OCI-LY3 (cell line): ENCODE data around the gene MAD1L1.

Experiments used
- H2AFZ ChIP-seq: fragments of 200-600, 300-600 bp; shearing (Covaris generic); 2 replicates; pipeline ENCODE4 v1.6.0; 2014; ENCODE audit warnings: antibody characterized with exemption, low read depth, low read length
- H3K27ac ChIP-seq: fragments of 200-600, 300-600 bp; sonication (generic); 2 replicates; pipeline ENCODE4 v1.5.1; 2014; ENCODE audit warnings: mild to moderate bottlenecking, low read length, moderate library complexity, mixed read lengths
- H3K27me3 ChIP-seq: fragments of 200-600, 300-600 bp; sonication (generic); 2 replicates; pipeline ENCODE4 v1.6.1; 2014; ENCODE audit warnings: low read depth, low read length, mixed read lengths
- H3K36me3 ChIP-seq: fragments of 200-600, 300-600 bp; sonication (generic); replicated peaks from 2 replicates; pipeline ENCODE3; 2014; ENCODE audit warnings: low read depth, low read length, mixed read lengths
- H3K4me1 ChIP-seq: fragments of 300-600, 200-600 bp; sonication (generic); 2 replicates; pipeline ENCODE4 v1.6.1; 2014; ENCODE audit warnings: low read length, mixed read lengths
- H3K4me2 ChIP-seq: fragments of 200-600, 300-600 bp; sonication (generic); 2 replicates; pipeline ENCODE4 v1.6.1; 2014; ENCODE audit warnings: low read length, mixed read lengths
- H3K4me3 ChIP-seq: fragments of 300-600, 200-600 bp; sonication (generic); 2 replicates; pipeline ENCODE4 v1.5.1; 2014; ENCODE audit warnings: antibody characterized with exemption, mild to moderate bottlenecking, low read length, moderate library complexity
- H3K79me2 ChIP-seq: fragments of 300-600, 200-600 bp; shearing (Covaris generic); 2 replicates; pipeline ENCODE4 v1.6.1; 2014; ENCODE audit warnings: mild to moderate bottlenecking, low read length, mixed read lengths
- H3K9ac ChIP-seq: fragments of 300-600, 200-600 bp; shearing (Covaris generic); 2 replicates; pipeline ENCODE4 v1.6.0; 2014; ENCODE audit warnings: mild to moderate bottlenecking, low read length, moderate library complexity
- H3K9me3 ChIP-seq: fragments of 200-600, 300-600 bp; shearing (Covaris generic); 2 replicates; pipeline ENCODE4 v1.6.1; 2014; ENCODE audit warnings: low read length, mixed read lengths; ENCODE audit not compliant: insufficient read depth
- H4K20me1 ChIP-seq: fragments of 200-600, 300-600 bp; sonication (generic); 2 replicates; pipeline ENCODE4 v1.6.1; 2016; ENCODE audit warnings: low read length, mixed read lengths; ENCODE audit not compliant: insufficient read depth
- EZH2phosphoT487 ChIP-seq: fragments of 200-600 bp; shearing (Covaris generic); IDR thresholded peaks from 2 replicates; pipeline ENCODE4 v1.6.1; 2018; ENCODE audit warnings: antibody characterized with exemption, mixed run types, low read depth
- TF ChIP-seq, protein P1 (sequence below): fragments of 200-600, 300-600 bp; sonication (generic); IDR thresholded peaks from 2 replicates; pipeline ENCODE4 v1.5.1; 2014; ENCODE audit warnings: antibody characterized with exemption, low read length, low read depth

Gene MAD1L1

DNA sequence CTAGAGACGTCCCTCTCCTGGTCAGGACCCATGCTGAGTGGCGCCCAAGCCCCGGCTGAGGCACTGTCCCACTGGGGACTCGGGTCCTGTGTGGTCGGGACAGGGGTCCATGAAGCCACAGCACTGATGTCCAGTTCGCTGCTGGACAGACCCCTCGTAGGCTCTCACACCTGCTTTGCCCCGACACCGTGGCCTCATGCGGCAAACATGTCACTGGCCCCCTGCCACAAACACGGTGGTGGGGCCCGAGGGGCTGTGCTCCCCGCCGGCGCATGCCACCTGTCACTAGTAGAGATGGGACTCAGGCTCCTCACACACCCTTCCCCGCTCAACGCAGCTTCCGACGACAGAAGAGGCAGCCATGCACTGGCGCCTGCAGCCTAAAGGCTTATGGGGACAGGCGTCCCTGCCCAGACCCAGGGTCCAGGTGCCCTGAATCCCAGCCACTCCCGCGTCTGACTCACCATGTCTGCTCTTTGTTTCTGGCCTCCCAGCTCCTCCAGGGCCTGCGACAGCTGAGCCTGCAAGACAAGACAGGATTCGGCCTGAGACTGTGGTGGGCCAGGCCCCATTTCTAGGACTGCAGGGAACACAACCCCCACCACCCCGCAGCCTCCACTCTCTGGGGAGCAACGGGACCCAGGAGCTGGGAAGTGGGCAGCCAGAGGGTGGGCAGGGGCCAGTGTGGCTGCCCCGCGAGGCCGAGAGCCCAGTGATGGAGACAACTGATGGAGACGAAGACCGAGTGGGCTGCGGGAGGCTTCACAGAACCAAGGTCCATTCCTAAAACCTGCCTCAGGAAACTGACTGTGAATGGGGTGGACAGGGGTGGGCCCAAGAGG is 230.9 kb downstream of the MAD1L1 start:
- Histone ChIP-seq H3K36me3 (no peaks in the 10 kb centered on the region), H3K4me1 (no peaks in the 10 kb centered on the region), H3K4me2 (no peak overlapping the region), H3K4me3 (no peak overlapping the region), H3K9me3 (no peaks in the 10 kb centered on the region), H3K79me2 (no peaks in the 10 kb centered on the region), H2AFZ (no peak overlapping the region), H4K20me1 (no peaks in the 10 kb centered on the region), H3K9ac (no peak overlapping the region), H3K27ac (no peak overlapping the region), H3K27me3 (no peaks in the 10 kb centered on the region)
- no peak for TF ChIP-seq EZH2phosphoT487
- TF ChIP-seq, protein P1, sequence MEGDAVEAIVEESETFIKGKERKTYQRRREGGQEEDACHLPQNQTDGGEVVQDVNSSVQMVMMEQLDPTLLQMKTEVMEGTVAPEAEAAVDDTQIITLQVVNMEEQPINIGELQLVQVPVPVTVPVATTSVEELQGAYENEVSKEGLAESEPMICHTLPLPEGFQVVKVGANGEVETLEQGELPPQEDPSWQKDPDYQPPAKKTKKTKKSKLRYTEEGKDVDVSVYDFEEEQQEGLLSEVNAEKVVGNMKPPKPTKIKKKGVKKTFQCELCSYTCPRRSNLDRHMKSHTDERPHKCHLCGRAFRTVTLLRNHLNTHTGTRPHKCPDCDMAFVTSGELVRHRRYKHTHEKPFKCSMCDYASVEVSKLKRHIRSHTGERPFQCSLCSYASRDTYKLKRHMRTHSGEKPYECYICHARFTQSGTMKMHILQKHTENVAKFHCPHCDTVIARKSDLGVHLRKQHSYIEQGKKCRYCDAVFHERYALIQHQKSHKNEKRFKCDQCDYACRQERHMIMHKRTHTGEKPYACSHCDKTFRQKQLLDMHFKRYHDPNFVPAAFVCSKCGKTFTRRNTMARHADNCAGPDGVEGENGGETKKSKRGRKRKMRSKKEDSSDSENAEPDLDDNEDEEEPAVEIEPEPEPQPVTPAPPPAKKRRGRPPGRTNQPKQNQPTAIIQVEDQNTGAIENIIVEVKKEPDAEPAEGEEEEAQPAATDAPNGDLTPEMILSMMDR = no peak

DNA sequence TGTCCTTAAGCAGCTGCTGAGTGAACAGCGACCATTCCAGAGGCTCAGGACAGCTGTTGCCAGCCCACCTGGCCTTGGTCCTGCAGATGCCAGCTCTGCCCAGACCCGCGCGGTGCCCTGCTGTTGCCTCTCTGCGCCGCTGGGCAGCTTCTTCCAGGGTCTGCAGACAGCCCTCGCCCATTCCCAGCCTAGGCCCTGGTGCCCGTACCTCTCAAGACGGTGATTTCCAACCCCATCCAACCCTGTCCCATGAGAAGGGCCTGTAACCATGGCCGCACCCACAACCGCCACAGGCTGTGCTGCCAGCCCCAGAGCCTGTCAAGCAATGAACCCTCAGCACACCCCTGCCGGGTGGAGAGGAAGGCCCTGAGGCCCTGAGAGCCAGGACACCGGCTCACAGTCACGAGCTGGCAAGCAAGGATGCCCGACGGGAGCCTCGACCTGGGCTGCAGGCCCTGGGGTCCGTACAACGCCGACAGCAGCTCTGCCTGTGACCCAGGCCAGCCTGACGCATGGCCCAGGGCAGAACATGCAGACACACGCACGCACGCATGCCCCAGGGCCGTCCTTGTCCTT is 231.9 kb downstream of the MAD1L1 start:
- Histone ChIP-seq H3K4me3 (no peak overlapping the region), H3K4me2 (no peak overlapping the region), H3K9me3 (no peaks in the 10 kb centered on the region), H3K27ac (no peak overlapping the region), H3K79me2 (no peaks in the 10 kb centered on the region), H3K27me3 (no peaks in the 10 kb centered on the region), H4K20me1 (no peaks in the 10 kb centered on the region), H3K9ac (no peak overlapping the region), H3K36me3 (no peaks in the 10 kb centered on the region), H3K4me1 (no peaks in the 10 kb centered on the region), H2AFZ (no peak overlapping the region)
- TF ChIP-seq, protein P1 = no peak

DNA sequence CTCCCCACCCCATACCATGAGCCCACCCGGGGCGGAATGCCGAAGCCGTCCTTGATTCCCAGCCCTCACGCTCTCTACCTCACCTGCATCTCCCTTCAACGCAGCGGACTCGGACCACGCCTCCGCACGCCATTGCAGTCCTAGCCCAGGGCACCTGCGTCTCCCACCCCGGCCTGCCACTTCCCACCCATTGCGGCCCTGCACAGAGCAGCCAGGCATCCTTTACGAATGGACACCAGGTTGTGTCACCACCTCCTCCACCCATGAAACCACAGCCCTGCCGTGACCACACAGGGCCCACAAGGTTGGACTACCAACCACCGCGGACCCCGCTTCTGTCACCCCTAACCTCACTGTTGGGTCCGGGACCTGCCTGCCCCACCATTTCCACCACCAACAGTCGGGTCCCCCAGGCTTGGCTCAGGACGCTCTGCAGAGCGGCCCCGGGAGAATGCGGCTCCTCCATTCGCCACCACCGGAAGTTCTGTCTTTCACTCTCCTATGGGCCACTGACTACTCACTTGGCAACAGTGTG is 232.5 kb downstream of the MAD1L1 start:
- Histone ChIP-seq H3K9me3 (no peaks in the 10 kb centered on the region), H4K20me1 (no peaks in the 10 kb centered on the region), H3K79me2 (no peaks in the 10 kb centered on the region), H3K9ac (no peak overlapping the region), H3K36me3 (no peaks in the 10 kb centered on the region), H3K4me3 (no peak overlapping the region), H3K4me1 (no peaks in the 10 kb centered on the region), H3K27ac (no peak overlapping the region), H3K4me2 (no peak overlapping the region), H2AFZ (no peak overlapping the region), H3K27me3 (no peaks in the 10 kb centered on the region)
- TF ChIP-seq, protein P1 = no peak
- no peak for TF ChIP-seq EZH2phosphoT487

DNA sequence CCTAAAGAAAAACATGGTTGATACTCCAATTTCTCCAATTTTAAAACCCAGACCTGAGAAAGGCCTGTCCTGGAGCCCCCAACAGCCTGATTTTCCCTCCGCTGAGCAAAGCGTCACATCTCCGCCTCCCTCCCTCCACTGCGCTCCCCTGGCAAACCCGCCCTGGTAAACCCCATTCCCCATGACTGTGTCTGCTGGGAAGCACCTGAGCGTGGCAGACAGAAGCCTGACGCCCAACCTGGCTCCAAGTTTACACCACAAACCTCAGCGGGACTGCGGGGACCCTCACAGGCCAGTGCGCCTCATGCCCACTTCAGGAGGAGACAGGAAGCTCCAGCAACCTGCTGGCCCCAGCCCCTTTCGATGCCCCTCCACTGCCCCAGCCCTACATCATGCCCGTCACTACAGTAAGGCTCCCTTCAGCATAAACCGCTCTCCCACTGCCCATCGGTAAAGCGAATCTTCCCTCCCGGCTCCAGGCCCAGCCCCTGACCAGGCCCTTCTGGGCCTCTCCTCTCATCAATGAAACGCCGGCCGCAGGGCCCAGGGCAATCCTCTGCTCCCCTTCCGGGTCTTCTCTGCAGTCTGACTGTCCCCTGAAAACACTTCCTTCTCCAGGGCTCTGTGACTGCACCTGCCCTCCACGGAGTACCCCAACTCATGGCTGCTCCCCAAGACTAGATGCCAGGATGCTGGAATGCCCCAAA is 233.3 kb downstream of the MAD1L1 start:
- Histone ChIP-seq H3K27me3 (no peaks in the 10 kb centered on the region), H4K20me1 (no peaks in the 10 kb centered on the region), H3K9ac (no peak overlapping the region), H3K27ac (no peak overlapping the region), H3K4me3 (no peak overlapping the region), H3K36me3 (no peaks in the 10 kb centered on the region), H2AFZ (no peak overlapping the region), H3K79me2 (no peaks in the 10 kb centered on the region), H3K9me3 (no peaks in the 10 kb centered on the region), H3K4me1 (no peaks in the 10 kb centered on the region), H3K4me2 (no peak overlapping the region)
- TF ChIP-seq EZH2phosphoT487 = no peak
- TF ChIP-seq, protein P1 = no peak
